ENCODE data around the gene CACNG4. TPM values are rescaled to one million over a fixed set of nuclear protein-coding genes. Genes with fewer than 3 reads are reported as not detected.

CACNG4 gene
- total RNA-seq, 6 experiments from 2014 or later, result not detected

GRCh38 chr17:66978514-66979061, 14.1 kb downstream of the CACNG4 start:
- Mint-ChIP-seq H3K27ac (no peak overlapping the region), H3K4me1 (ENCODE audit: low read depth) (peaks cover 6% of the 10 kb centered on the region; the same call in 1 of the 2 replicates), H3K4me3 (no peak overlapping the region), H3K9me3 (peaks cover 6% of the 10 kb centered on the region; the same call in 1 of the 2 replicates), H3K27me3 (ENCODE audit: insufficient read depth) (peaks cover 53% of the 10 kb centered on the region), H3K36me3 (ENCODE audit: low read depth) (no peaks in the 10 kb centered on the region)
- no peak for DNase-seq
- TF ChIP-seq CTCF (IDR thresholded peaks at IDR 0.05), result no peak

GRCh38 chr17:66980896-66981295, 16.4 kb downstream of the CACNG4 start:
- Mint-ChIP-seq H3K27me3 (ENCODE audit: insufficient read depth) (peaks cover 62% of the 10 kb centered on the region), H3K9me3 (peaks cover 6% of the 10 kb centered on the region; the same call in 1 of the 2 replicates), H3K27ac (no peak overlapping the region), H3K4me1 (ENCODE audit: low read depth) (peaks cover 6% of the 10 kb centered on the region; the same call in 1 of the 2 replicates), H3K36me3 (ENCODE audit: low read depth) (no peaks in the 10 kb centered on the region), H3K4me3 (no peak overlapping the region)
- TF ChIP-seq CTCF (IDR thresholded peaks at IDR 0.05), result no peak
- no peak for DNase-seq

- DNase-seq, result no peak
- H3K9me3 Mint-ChIP-seq, result peaks cover 6% of the 10 kb centered on the region; the same call in 1 of the 2 replicates
Observed at GRCh38 chr17:66981983-66982508, 17.5 kb downstream of the CACNG4 start.

DNA sequence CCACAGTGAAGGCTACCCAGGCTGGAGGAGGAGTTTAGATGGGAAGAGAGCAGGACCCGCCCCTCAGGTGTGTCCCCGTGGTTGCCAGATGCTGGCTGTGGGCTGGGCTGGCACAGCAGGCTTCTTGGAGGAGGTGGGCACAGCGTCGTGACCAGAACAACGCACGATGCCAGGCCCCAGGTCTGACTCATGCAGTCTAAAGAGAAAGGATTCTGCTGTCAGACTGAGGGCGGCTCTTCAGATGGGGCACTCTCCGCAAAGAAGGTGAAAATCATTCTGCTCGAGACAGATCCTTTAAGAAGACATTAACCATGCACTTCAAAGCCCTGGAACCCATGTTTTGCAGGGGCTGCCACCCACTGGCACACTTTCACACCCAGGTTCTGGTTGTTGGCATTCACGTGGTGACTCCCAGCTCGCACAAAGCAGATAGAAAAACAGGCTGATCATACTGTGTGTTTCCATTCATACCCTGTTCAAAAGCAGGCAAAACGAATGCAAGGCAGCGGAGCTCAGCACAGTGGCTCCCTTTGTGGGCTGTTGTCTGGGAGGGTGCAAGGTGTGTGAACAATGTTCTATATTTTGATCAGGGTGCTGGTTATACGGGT, 19.0 kb downstream of the CACNG4 start:
- no peak overlapping the region for H3K4me3 Mint-ChIP-seq
- peaks cover 6% of the 10 kb centered on the region; the same call in 1 of the 2 replicates for H3K9me3 Mint-ChIP-seq
- H3K4me1 Mint-ChIP-seq (ENCODE audit: low read depth), result peaks cover 6% of the 10 kb centered on the region; the same call in 1 of the 2 replicates
- no peak for DNase-seq
- no peaks in the 10 kb centered on the region for H3K36me3 Mint-ChIP-seq (ENCODE audit: low read depth)
- H3K27ac Mint-ChIP-seq, result no peak overlapping the region
- H3K27me3 Mint-ChIP-seq (ENCODE audit: insufficient read depth), result peaks cover 59% of the 10 kb centered on the region
- TF ChIP-seq CTCF (IDR thresholded peaks at IDR 0.05), result no peak

More at GRCh38 chr17:66981983-66982508, 17.5 kb downstream of the CACNG4 start:
- H3K4me3 Mint-ChIP-seq, result no peak overlapping the region
- no peak for TF ChIP-seq CTCF (IDR thresholded peaks at IDR 0.05)
- H3K27ac Mint-ChIP-seq, result no peak overlapping the region
- H3K4me1 Mint-ChIP-seq (ENCODE audit: low read depth), result peaks cover 6% of the 10 kb centered on the region; the same call in 1 of the 2 replicates
- peaks cover 63% of the 10 kb centered on the region for H3K27me3 Mint-ChIP-seq (ENCODE audit: insufficient read depth)
- H3K36me3 Mint-ChIP-seq (ENCODE audit: low read depth), result no peaks in the 10 kb centered on the region

DNA sequence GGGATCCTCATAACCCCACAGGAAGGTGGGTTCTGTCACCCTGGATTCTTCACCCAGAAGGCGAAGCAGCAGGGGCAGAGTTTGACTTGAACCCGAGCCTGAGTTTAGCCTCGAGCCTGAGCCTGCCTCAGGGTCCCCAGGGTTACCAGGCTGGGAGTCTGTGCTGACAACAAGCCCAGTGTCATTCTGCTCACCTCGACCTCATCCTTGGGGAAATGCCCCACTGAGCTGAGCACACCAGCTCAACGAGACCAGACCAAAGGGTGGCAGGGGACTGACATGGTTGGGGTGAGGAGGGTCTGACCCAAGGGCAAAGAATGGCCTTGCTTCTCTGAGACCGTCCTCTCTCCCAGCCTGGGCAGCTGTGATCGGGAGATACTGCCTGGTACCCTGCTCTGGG, 20.2 kb downstream of the CACNG4 start:
- Mint-ChIP-seq H3K27ac (no peak overlapping the region), H3K27me3 (ENCODE audit: insufficient read depth) (peaks cover 62% of the 10 kb centered on the region), H3K4me1 (ENCODE audit: low read depth) (peaks cover 6% of the 10 kb centered on the region; the same call in 1 of the 2 replicates), H3K36me3 (ENCODE audit: low read depth) (no peaks in the 10 kb centered on the region), H3K9me3 (peaks cover 6% of the 10 kb centered on the region; the same call in 1 of the 2 replicates), H3K4me3 (no peak overlapping the region)
- DNase-seq, result no peak
- TF ChIP-seq CTCF (IDR thresholded peaks at IDR 0.05), result no peak

Measured in HFFc6 (cell line).